ENCODE measurements around the gene NF1.
"Not testable (repeated sequence)": the region's sequence is repeated elsewhere in the genome, so short reads cannot be mapped to it uniquely, and the experiment has no call there.

The NF1 gene

GRCh38 chr17:31079731-31080130, 15.0 kb upstream of the NF1 start:
- no peak for DNase-seq

- no peak for DNase-seq
Measured at GRCh38 chr17:31085563-31085962, 9.2 kb upstream of the NF1 start.

DNA sequence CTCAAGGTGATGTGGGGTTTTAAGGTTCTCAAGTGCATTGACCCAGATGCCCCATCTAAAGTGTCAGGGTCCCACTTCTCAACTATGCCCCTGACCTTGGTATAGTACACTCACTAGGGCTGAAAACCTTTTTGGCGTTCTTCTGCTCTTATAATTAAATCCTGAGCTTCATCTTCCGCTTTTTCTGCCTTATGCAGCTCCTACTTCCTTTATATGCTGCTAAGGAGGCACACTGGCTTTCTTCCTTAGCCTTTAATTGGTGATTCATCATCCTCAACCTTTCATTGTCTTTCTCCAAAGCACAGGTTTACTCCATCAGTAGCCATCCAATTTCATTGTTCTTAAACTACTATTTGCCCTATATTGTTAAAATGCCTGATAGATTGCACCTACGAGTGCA, 5.3 kb upstream of the NF1 start:
- no peak for DNase-seq

DNA sequence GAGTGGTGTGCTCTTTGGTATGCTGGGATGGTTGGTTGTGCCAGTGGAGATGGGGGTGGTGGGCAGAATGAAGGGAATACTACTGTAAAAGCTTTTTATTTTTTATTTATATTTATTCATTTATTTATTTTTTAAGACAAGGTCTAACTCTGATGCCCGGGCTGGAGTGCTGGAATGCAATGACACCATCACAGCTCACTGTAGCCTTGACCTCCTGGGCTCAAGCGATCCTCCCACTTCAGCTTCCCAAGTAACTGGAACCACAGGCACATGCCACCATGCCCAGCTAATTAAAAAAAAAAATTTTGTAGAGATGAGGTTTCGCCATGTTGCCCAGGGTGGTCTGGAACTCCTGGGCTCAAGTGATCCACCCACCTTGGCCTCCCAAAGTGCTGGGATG, 4.1 kb upstream of the NF1 start:
- DNase-seq = not testable (repeated sequence)

- no peak for DNase-seq
Measured at GRCh38 chr17:31092475-31093064, 2.2 kb upstream of the NF1 start.

DNA sequence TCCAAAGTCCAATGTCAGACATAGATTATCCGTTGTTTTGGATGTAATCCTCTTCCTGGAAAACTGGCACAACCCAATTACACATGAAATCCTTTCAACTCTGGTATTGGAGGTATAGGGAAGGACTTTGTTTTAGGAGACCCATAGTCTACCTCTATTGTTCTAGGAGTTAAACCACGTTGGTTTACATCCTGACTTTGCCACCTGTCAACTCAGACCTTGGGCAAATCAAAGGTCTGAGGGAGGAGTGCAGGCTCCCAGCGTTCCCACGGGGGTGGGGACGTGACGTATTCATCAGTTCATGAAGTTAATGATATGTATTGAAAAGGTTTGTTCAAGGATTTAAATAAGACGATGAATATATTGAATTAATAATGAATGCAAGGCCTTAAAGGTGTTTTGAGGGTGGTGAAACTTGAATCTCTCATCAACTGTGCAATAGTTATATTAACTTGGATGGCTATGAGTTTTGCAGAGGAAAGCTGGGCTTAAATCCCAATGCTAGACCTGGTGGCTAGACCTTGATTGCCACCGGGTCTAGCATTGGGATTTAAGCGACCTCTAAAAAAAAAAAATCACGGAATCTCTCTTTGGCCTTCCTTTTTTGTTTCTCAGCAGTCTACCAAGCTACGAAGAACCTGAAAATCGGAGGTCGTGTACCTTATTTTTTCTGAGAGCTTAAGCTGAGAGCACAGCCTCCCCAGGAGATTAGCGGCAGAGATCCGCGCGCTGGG, 744 bp upstream of the NF1 start:
- DNase-seq = no peak

DNA sequence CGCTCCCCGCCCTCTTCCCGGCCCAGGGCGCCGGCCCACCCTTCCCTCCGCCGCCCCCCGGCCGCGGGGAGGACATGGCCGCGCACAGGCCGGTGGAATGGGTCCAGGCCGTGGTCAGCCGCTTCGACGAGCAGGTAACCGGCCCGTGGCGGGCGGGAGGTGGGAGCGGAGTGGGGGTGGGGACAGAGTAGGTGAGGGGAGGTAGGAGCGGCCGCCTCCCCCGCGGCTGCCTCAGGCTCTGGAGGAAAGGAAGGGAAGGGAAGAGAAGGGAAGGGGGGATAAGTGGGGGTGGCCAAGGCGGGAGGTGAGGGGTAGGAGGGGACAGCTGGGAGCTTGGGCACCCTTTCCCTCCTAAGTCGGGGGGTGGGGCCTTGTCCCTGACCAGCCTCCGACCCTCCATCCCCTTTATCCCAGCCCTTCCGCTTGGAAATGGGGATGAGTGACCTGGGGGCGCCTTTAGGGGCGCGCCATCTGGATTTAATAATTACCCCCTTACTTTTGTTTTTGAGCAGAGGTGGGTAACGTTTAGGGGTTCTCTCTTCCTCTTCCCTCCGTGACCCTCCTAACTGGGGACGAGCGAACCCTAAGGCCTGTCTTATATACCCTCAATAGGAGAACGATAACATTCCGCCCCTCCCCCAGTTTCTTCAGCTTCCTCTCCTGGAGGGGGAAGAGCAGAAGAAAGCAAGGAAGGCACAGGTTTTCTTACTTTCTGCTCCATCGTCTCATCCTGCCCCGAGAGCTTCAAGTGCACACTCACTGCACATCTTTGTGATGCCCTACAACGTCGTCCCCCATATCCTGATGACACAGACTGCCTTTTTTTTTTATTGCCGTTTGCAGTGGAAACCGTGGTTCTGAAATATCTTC, 694 bp downstream of the NF1 start:
- peak; percentile 19 for DNase-seq

- DNase-seq = no peak
Measured at GRCh38 chr17:31096106-31096436, 1.3 kb downstream of the NF1 start.

GRCh38 chr17:31099016-31099415, 4.2 kb downstream of the NF1 start:
- no peak for DNase-seq

GRCh38 chr17:31100840-31101459, 6.2 kb downstream of the NF1 start:
- DNase-seq = no peak

DNA sequence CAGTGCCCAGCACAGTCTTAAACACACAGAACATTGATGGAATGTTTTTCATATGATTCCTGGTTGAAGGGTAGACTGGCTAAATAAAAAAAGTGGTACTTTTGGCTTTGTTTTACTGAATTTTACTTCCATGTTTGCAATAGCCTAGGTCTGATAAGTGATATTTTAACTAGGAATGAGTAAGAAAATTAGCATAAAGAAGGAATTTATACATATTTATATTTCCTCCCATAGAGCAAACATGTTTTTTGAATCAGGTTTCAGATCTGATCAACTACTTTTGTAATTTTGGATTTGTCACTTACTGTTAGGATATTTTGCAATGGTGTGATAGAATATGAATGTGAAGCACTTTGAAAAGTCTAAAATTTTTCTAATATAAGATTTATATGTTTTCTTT, 7.2 kb downstream of the NF1 start:
- DNase-seq = no peak

- DNase-seq = no peak
Measured at GRCh38 chr17:31105991-31106390, 11.2 kb downstream of the NF1 start.

- no peak for DNase-seq
Measured at GRCh38 chr17:31111183-31111582, 16.4 kb downstream of the NF1 start.

DNA sequence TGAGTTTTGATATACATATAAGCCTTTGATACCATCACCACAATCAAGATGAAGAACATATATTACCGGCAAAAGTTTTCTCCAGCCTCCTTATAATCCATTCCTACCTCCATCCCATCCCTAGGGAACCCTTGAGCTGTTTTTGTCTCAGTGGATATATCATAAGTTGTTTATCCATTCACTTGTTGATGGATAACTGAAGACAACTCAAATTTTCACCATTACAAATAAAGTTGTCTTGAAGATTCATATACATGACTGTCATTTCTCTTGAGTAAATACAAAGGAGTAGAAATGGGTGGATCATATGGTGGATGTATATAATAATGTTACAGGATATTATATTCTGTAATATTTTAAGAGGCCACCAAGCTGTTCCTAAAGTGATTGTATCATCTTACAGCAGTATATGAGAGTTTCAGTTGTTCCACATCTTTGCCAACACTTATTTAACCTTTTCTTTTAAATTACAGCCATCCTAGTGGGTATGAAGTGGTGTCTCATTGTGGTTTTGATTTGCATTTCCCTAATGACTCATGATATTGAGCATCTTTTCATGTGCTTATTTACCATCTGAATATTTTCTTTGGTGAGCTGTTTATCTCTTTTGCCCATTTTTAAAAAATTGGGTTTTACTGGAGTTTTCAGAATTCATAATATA, 17.4 kb downstream of the NF1 start:
- no peak for DNase-seq

DNA sequence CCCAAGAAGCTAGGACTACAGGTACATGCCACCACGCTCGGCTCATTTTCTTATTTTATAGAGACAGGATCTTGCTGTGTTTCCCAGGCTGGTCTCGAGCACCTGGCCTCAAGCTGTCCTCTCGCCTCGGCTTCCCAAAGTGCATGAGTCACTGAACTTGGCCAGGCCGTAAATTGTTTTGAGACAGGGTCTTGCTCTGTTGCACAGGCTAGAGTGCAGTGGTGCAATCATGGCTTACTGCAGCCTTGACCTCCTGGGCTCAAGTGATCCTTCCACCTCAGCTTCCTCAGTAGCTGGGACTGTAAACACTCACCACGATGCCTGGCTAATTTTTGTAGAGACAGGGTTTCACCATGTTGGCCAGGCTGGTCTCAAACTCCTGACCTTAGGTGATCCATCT, 18.6 kb downstream of the NF1 start:
- not testable (repeated sequence) for DNase-seq

DNA sequence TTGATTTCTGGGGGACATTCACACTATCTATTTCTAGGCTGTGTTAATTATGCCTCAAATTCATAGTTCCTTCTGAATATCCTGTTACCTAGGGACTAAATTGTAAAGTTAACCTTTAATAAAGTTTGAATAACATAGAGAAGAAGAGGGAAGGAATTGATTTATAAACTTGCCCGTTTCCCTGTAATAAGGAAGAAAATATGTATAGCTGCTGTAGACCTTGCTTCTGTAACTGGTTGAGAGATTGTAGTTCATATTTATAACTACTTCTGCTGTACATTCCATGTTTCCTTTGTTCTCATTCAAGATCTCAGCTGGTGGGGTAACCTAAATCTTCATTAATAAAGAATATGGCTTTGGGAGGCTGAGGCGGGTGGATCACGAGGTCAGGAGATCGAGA, 19.2 kb downstream of the NF1 start:
- DNase-seq = no peak

DNA sequence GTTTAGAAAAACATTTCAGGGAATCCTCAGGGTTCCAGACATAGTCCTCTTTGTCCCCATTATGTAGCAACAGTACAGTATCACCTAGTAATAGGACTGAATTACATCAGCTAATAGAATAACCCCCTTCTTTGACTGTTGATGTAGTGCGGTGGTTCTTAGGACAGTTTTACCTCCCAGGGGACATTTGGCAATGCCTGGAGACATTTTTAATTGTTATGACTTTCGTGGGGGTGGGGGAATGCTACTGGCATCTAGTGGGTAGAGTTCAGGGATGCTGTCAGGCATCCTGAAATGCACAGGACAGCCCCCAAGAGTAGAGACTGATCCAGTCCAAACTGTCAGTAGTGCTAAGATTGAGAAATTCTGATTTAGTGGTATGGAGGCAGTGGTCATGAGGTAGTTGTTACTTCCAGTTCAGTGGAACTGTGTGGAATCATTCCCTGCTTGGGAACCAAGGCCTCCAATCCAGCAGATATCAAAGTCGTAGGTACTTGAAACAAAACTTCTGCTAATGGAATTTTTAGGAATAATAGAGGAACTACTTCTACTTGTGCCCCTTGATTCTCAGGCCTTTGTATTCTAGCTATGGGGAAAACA, 20.3 kb downstream of the NF1 start:
- DNase-seq = no peak

- DNase-seq = no peak
Measured at GRCh38 chr17:31116167-31116566, 21.4 kb downstream of the NF1 start.

GRCh38 chr17:31122746-31123145, 28.0 kb downstream of the NF1 start:
- no peak for DNase-seq

DNA sequence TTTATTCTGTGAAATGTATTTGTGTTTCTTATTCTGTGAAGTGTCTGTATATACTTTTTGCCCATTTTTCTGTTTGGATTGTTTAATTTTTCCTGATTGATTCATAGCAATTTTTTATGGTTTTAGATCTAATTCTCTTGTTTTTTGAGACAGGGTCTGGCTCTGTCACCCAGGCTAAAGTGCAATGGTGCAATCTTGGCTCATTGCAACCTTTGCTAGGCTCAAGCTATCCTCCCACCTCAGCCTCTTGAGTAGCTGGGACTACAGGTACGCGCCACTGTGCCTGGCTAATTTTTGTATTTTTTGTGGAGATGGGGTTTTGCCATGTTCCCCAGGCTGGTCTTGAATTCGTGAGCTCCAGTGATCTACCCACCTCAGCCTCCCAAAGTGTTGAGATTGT, 31.5 kb downstream of the NF1 start:
- DNase-seq = no peak

DNA sequence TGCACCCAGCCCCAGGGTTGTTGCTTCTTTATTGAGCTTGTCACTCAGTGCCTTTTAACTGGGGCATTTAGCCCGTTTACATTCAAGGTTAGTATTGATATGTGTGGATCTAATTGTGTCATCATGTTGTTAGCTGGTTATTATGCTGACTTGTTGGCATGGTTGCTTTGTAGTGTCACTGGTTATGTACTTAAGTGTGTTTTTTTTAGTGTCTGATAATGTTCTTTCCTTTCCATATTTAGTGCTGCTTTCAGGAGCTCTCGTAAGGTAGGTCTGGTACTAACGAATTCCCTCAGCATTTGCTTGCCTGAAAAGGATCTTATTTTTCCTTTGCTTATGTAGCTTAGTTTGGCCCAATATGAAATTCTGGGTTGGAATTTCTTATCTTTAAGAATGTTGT, 33.5 kb downstream of the NF1 start:
- DNase-seq = no peak
